Right forelimb (tissue), 1 donor: ENCODE measurements around the gene PGRMC1.
"Not testable (repeated sequence)": the region's sequence is repeated elsewhere in the genome, so short reads cannot be mapped to it uniquely, and the experiment has no call there.

Source experiments
- DNase-seq: peaks from one replicate; pipeline ENCODE4 v3.0.0-alpha.2; 2018

PGRMC1 gene

GRCh38 chrX:119235872-119236622, at the start of gene PGRMC1:
Gene PGRMC1, plus strand, starts transcription at chrX:119236285. Its CDS starts 79 bp downstream, at chrX:119236364.
- DNase-seq = peak; percentile 81

- DNase-seq = no peak
Measured at GRCh38 chrX:119186763-119187162, 49.3 kb upstream of the PGRMC1 start.

GRCh38 chrX:119187298-119187697, 48.8 kb upstream of the PGRMC1 start:
- no peak for DNase-seq

DNA sequence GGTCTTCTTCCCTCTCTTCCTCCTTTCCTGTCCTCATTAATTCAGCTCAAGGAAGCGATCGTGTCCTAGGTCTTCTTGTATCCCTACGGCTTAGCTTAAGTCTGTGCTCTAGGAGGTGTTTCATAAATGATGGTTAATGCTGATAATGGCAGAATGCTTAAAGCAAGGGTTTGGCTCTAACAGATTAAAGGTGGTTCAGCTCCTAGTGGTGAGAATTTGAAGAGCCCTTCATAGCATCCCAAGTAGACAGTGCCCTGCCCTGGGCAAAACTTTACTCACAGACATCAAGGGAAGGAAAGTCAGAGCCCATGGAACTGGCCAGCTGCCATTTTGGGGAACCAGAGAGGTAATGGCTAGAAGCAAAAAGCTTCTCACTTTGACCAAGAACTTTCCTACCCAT, 47.0 kb upstream of the PGRMC1 start:
- no peak for DNase-seq

- DNase-seq = peak; percentile 70
Measured at GRCh38 chrX:119189595-119189994, 46.5 kb upstream of the PGRMC1 start.

GRCh38 chrX:119190091-119190681, 45.9 kb upstream of the PGRMC1 start:
- peak; percentile 71 for DNase-seq

GRCh38 chrX:119190831-119191230, 45.3 kb upstream of the PGRMC1 start:
- DNase-seq = peak; percentile 68

- DNase-seq = no peak
Measured at GRCh38 chrX:119194621-119195020, 41.5 kb upstream of the PGRMC1 start.

GRCh38 chrX:119201570-119201969, 34.5 kb upstream of the PGRMC1 start:
- no peak for DNase-seq

DNA sequence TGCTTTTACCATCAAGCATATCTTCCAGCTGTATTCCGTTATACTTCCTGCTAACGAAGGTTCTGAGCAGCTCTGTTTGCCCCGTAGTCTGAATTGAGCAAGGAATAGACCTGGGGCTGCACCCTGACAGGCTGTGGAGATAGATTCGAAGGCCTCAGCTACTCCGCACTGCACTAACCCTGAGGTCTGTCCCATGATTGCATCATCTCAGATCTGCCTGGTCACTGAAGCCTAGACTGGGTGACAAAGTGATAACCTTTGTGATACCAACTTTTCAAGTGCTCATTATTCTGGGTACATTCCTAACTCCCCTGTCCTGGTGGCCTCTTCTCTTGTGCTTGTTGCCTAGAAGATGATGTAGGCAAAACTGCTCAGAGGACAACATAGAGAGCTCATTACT, 29.9 kb upstream of the PGRMC1 start:
- no peak for DNase-seq

DNA sequence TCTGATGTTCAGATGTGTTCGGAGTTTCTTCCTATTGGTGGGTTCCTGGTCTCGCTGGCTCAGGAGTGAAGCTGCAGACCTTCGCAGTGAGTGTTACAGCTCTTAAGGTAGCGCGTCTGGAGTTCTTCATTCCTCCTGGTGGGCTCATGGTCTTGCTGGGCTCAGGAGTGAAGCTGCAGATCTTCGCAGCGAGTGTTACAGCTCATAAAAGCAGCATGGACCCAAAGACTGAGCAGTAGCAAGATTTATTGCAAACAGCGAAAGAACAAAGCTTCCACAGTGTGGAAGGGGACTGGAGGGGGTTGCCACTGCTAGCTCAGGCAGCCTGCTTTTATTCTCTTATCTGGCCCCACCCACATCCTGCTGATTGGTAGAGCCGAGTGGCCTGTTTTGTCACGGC, 28.6 kb upstream of the PGRMC1 start:
- not testable (repeated sequence) for DNase-seq

GRCh38 chrX:119208401-119209057, 27.6 kb upstream of the PGRMC1 start:
- no peak for DNase-seq

- not testable (repeated sequence) for DNase-seq
Measured at GRCh38 chrX:119210931-119211648, 25.0 kb upstream of the PGRMC1 start.

DNA sequence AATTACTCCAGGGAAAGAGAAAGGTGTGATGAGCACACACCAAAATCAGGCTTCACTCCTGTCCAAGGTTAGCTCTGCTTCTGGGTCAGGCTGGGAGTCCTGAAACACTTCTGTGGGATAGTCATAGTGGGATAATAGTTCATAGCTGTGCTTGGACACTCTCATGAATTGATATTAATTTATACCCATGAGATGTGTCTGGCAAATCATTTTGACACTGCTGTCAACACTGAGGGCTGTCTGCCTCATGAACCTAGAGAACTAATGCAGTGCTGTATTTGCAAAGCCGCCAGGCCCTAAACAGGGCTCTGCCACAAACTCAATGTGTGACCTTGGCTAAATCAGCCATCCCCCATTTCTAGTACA, 24.5 kb upstream of the PGRMC1 start:
- DNase-seq = no peak

GRCh38 chrX:119218198-119218597, 17.9 kb upstream of the PGRMC1 start:
- no peak for DNase-seq

- DNase-seq = no peak
Measured at GRCh38 chrX:119222932-119223331, 13.2 kb upstream of the PGRMC1 start.

GRCh38 chrX:119223783-119224182, 12.3 kb upstream of the PGRMC1 start:
- DNase-seq = no peak

GRCh38 chrX:119226446-119226845, 9.6 kb upstream of the PGRMC1 start:
- peak; percentile 46 for DNase-seq

DNA sequence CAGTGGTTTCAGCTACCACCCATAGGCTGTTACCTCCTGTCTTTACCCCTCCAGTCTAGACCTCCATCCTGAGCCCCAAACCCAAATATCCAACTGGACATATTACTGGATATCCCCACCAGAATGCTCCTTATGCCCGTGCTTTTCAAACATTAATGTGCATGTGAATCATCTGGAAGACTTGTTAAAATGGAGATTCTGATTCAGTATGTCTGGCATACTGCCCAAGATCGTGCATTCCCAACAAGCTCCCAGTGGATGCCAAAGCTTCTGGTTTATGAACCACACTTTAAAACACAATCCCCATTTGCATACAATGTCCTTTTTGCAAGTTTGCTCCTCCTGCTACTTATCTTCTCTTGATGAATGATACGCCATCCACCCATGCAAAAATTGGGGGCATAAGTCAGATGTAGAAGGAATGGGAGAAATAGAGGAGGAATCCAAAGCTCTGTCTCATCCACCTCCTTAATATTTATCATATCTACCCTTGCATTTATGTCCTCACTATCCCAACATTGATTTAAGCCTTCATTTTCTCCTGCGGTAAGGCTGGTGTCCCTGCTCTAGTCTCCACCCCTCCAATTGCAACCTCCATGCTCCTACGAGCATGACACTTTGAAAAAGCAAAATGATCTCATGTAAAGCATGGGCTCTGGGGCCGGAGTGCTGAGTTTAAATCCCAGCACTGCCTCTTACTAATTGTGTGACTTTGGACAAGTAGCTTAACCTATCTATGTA, 7.4 kb upstream of the PGRMC1 start:
- no peak for DNase-seq

DNA sequence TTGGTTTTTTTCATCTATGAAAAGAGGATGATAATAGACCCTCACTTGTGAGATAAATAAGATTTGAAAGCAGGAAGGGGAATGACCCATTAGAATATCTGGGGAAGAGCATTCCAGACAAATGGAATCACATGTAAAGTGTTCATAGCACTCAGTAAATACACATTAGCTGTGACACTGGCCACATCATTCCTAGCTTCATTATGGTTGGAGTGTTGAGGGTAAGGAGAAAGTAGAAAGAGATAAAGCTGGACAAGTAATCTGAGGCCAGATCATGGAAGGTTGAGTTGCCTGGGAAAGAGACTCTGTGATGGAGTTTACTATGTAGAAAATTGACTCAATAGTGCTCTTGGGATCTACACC, 6.9 kb upstream of the PGRMC1 start:
- no peak for DNase-seq

GRCh38 chrX:119230850-119231249, 5.2 kb upstream of the PGRMC1 start:
- no peak for DNase-seq

GRCh38 chrX:119231936-119232445, 4.1 kb upstream of the PGRMC1 start:
- no peak for DNase-seq
